K562 (cell line): ENCODE data around the gene PRKCE.

Experiments used
- AFF4 ChIP-seq: sonication (generic); formaldehyde crosslinking; IDR thresholded peaks from 2 replicates; pipeline ENCODE4 v1.8.0; 2023; ENCODE audit warnings: mild to moderate bottlenecking, missing genetic modification reagents
- CHD1 ChIP-seq: fragments of 200-600 bp; sonication (generic); IDR thresholded peaks from one replicate; pipeline ENCODE4 v1.6.1; 2012; ENCODE audit warnings: mild to moderate bottlenecking, moderate library complexity, low read length, inconsistent platforms
- MAZ ChIP-seq, 2 experiments: fragments of 450-650 bp in 1 of 2; sonication (generic) in 1 of 2; formaldehyde crosslinking; IDR thresholded peaks in 1 of 2; conservative IDR thresholded peaks in 1 of 2; 2 replicates each; pipeline versions ENCODE4 v1.4.0 to v1.5.0; 2020; ENCODE audit warnings: mild to moderate bottlenecking in 1 of 2, missing genetic modification reagents in 1 of 2
- SUPT5H ChIP-seq: fragments of 450-650 bp; IDR thresholded peaks from 2 replicates; pipeline ENCODE4 v1.6.1; 2016
- USF2 ChIP-seq: sonication (generic); formaldehyde crosslinking; IDR thresholded peaks from 2 replicates; pipeline ENCODE4 v1.5.0; 2020; ENCODE audit warnings: missing genetic modification reagents
- ZNF407 ChIP-seq: fragments of 450-650 bp; IDR thresholded peaks from 2 replicates; pipeline ENCODE4 v1.6.1; 2016; ENCODE audit warnings: low read depth

GRCh38 chr2:45892757-45893156 is 241.3 kb downstream of the PRKCE start:
- TF ChIP-seq CHD1 (no peak), USF2 (CRISPR knock-in tag) (no peak), MAZ (CRISPR knock-in tag; conservative IDR thresholded peaks at IDR 0.05 in 1 of 2, IDR thresholded peaks at IDR 0.05 in 1 of 2) (no peak), AFF4 (CRISPR knock-in tag) (no peak), ZNF407 (no peak), SUPT5H (no peak)
